Stimulated activated CD4-positive, alpha-beta T cell treated with anti-CD3 and anti-CD28 coated beads, Interleukin-2, amount 100 ng/mL, for 24 hours (primary cell): Measurements from ENCODE around the gene KCNB1.
"Not testable (repeated sequence)": the region's sequence is repeated elsewhere in the genome, so short reads cannot be mapped to it uniquely, and the experiment has no call there.

Source experiments
- DNase-seq, 2 donors: peaks; one replicate each; pipeline ENCODE4 v3.0.0-alpha.2; 2020

Gene KCNB1

DNA sequence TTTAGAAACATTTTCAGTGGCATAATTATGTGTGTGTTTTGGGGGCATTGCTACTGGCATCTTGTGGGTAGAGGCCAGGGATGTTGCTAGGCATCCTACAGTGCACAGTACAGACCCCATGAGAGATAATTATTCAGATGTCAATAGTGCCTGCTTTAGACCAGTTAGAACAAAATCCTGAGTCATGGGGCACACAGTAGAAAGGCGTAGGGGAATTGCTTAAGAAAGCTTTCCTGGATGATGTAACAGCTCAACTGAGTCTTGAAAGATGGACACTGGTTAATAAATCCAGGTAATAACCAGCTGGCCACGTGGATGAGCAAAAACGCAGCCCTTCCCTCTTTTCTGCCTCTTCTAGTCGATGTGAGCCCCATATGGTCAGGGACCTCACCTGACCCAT lies 51.1 kb downstream of the KCNB1 start:
- DNase-seq, result no peak

GRCh38 chr20:49430320-49430719 lies 52.1 kb downstream of the KCNB1 start:
- DNase-seq, result no peak

- DNase-seq, result no peak
Observed at GRCh38 chr20:49427751-49428518, 54.5 kb downstream of the KCNB1 start.

DNA sequence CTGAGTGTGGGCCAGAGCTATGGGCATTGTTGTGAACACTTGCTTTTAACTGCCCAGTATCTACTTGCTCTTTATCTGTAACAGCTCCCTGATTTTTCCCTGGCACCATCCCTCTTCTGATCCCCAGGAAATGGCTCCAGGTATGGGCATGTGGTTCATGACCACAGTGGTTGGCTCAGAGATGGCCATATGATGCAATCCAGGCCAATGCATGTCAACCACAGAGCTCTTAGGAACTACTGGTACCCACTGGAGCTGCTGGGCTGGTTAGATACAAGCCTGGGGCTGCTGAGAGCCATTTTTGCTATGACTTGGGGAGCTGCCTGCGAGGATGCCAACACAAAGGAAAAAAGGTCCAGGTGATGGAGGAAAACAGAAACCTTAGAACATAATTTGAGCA lies 55.6 kb downstream of the KCNB1 start:
- DNase-seq, result no peak

- DNase-seq, result no peak
Observed at GRCh38 chr20:49426395-49426794, 56.1 kb downstream of the KCNB1 start.

- DNase-seq, result no peak
Observed at GRCh38 chr20:49424536-49424935, 57.9 kb downstream of the KCNB1 start.

DNA sequence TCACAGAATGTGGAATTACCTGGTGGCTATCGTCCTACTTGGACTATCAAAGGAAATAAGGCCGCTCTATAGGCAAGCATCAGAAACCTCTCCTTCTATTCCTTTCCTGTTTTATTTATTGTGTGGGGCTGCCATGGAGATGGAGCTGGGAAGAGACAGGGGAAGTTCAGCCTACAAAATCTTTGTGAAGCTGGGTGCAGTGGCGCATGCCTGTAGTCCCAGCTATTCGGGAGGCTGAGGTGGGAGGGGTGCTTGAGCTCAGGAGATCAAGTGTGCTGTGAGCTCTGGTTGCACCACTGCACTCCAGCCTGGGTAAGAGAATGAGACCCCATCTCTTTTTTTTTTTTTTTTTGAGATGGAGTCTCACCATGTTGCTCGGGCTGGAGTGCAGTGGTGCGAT lies 60.3 kb downstream of the KCNB1 start:
- DNase-seq, result no peak

DNA sequence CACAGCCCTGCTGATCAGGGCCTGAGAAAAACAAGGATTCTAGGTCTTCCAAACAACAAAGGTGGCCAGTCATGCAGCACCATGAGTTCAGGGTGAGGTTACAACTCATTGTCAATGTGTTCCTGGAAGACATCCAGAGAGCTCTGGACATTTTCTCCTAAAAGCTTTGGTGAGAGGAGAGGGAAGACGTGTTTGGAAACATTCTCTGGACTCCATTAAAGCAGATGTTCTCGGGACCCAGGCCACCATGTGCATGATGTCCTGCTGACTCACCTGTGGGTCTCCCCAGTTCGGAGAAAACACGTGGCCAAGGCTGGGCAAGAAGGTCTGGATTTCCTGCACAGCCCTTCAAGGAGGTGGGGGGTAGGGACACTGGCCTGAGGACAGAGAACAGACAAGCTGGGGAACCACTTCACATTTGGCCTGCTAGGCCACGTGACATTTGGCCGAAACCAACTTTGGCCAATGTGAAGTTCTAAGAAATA lies 61.6 kb downstream of the KCNB1 start:
- DNase-seq, result no peak

DNA sequence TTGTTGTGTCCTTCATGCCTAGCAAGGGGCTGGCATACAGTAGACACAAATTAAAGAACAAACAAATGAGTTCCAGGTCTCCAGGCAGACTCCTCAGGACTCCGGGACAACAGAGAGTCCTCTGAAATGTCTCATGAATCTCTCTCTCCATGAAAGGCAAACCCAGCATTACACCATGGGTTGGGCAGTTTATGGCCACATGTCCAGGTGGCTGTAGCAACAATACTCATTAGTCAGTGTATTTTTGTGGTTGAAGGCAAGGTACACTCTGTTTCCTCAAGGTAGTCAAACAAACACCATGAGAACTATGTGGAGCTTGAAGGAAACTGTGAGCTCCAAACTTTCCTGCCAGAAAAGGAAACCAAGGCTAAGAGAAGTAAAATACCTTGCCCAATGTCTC lies 62.2 kb downstream of the KCNB1 start:
- DNase-seq, result no peak

GRCh38 chr20:49419785-49420184 lies 62.7 kb downstream of the KCNB1 start:
- DNase-seq, result no peak

DNA sequence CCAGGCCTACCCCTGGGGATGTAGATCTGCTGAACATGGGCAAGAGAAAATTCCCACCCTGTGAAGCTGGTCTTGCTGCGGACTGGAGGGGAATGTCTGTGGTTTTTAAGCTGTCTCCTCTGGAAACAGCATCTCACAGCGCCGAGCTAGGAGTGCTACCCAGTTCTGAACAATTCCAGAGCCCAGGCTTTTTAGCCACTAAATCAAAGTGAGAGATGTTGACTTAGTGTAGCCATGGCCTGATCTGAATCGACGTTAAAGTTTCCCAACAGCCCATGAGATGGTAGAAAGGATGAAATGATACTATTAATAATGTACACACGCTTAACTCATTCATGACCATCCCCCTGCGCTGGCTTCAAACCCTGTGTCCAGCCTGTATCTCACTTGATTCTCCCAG lies 63.7 kb downstream of the KCNB1 start:
- DNase-seq, result no peak

GRCh38 chr20:49417843-49418555 lies 64.5 kb downstream of the KCNB1 start:
- no peak for DNase-seq

DNA sequence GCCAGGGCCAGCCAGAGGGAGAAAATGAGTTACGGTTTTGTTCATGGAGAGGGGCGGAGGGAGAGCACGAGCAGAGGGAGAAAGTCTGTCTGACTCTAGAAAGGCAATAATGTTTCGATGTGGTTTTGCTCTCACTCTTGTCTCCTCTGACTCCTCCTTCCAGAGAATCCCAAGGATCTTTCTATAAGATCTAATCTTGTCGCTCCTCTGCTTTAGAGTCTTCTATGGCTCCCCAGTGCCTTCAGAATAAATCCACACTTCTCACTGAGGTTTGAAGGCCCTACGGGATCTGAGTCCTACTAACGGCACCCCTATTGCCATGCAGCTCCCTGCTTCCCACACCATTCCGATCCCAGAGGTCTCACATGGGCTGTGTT lies 66.8 kb downstream of the KCNB1 start:
- no peak for DNase-seq

- no peak for DNase-seq
Observed at GRCh38 chr20:49415005-49415667, 67.3 kb downstream of the KCNB1 start.

DNA sequence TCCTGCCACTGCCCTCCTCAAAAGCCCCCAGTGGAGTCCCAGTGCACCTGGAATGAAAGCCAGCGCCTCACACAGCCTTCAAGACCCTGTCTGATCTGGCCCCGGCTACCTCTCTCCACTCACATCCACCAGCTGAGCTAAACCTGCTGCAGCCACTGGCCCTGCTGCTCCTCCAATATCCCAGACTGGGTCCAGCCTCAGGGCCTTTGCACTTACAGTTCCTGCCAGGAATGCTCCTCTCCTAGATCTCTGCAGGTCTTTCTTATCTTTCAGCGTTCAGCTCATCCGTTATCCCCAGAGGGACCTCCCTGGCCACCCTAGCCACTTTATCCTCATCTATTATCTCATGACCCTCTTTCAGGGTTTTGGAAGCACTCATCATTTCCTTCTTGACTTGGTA lies 68.8 kb downstream of the KCNB1 start:
- no peak for DNase-seq

DNA sequence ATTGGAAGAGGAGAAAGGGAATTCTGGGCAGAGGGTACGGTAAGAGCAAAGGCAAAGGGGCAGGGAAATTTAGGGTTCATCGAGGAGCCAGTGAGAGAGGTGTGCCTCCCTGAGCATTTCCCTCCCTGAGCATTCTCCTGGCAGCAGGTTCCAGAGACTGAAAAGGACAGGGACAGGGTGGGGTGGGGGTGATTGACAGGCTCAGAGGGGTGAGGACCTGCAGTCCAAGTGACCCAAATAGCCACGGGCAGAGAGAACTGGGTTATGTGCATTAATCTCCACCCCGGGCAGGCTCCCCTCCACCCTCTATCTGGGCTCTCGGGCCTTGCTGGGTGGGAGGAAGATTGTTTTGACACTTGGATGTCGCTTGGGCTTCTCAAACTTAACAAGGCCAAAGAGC lies 69.5 kb downstream of the KCNB1 start:
- no peak for DNase-seq

GRCh38 chr20:49412254-49412653 lies 70.2 kb downstream of the KCNB1 start:
- DNase-seq, result no peak

DNA sequence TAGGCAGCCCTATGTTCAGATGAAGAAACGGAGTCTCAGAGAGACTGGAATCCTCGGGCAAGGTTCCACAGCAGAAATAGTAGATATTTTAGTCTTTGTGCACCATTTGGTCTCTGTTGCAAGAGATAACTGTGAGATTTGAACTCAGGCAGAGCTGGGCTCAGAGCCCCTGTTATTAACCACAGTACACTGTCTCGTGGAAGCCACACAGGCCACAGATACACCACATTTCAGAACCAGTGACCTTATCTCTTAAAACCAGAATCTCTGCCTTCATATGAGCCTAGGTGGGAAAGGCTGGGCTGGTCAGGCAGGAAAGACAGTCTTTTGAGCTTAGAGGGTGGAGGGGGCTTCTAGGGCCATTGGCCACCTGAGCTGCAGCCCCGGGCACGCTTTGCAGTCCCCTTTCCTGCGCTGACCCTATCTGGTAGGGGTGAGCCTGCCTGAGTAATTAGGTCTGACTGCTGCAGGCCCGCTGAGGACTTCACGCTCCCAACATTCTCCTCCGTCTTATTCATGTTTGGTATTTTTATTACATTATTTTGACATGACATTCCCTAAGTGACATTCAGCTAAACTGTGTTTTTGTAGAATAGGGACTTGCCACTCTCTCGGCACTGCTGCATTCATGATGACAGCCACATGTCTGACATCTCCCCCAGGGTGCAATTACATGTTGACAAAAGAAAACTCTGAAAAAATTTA lies 71.1 kb downstream of the KCNB1 start:
- DNase-seq, result no peak

DNA sequence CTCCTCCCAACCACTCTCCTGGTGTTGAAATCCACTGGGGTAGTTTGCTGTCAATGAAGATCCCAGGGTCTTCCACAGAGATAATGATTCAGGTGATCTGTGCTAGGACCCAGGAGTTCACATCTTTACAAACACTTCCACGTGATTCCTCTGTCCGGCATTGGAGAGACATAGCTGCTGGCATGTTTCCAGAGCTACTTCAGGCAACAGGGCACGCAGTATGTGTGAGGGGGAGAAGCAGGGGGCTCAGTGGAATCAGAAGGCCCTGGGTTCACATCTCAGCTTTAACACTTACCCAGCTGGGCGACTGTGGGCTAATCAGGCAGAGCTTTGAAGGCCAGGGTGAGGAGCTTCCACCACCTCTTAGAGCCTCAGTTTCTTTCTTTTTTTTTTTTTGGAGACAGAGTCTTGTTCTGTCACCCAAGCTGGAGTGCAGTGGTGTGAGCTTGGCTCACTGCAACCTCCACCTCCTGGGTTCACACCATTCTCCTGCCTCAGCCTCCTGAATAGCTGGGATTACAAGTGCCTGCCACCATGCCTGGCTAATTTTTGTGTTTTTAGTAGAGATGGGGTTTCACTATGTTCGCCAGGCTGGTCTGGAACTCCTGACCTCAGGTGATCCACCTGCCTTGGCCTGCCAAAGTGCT lies 72.4 kb downstream of the KCNB1 start:
- DNase-seq, result not testable (repeated sequence)

DNA sequence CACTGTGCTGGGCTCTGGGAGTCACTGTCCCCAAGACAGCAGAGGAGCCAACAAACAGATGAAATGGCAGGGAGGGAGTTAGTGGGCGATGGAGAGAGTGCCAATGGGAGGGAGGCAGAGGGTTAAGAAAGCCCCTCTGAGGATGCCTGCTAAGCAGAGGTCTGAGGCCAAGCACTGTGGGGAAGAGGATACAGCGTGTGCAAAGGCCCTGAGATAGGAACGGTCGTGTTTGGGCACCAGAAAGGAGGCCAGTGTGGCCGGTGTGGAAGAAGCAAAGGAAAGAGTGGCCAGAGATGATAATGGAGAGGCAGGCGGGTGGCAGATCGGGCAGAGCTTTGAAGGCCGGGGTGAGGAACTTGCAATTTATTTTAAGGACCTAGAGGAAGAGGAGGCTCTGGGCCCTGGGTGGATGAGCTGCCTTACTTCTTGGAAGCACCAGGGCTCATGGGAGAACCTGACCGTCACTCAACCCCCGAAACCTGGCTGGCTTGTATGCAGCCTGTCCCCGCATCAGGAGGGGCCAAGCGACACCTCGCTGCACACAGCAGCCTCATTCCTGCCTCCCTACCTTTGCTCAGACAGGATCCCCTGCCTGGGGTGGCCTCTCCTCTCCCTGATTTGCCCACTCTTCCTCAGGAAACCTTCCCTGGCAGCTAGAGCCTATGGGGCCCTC lies 73.0 kb downstream of the KCNB1 start:
- DNase-seq, result no peak

GRCh38 chr20:49408509-49409104 lies 73.9 kb downstream of the KCNB1 start:
- no peak for DNase-seq

DNA sequence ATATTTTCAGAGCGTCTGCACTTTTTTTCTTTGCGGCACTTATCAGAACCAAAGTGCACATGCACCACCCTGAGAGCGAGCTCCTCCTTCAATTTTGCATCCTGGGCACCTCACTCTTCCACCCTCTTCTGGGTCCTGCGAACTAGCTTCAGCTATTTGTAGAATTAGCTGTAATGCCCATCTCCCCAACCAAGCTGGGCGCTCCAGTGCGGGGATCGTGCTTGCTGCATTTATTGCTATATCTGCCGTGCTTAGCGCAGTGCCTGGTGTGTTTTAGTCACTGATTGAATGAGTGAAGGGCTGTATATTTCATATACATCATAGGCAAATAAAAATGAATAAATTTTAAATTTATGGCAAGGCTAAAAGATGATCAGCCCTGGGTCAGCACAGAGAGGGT lies 75.8 kb downstream of the KCNB1 start:
- DNase-seq, result no peak
